HG02610 (cell line): ENCODE results near the gene ITPR2.
"Not testable (repeated sequence)": the region's sequence is repeated elsewhere in the genome, so short reads cannot be mapped to it uniquely, and the experiment has no call there.

Source experiments
- ATAC-seq: cut with Tn5 transposase; IDR thresholded peaks from one replicate; pipeline ENCODE4 v1.9.1; 2021; ENCODE audit warnings: mild to moderate bottlenecking, moderate library complexity; ENCODE audit not compliant: unreplicated experiment

The ITPR2 gene

DNA sequence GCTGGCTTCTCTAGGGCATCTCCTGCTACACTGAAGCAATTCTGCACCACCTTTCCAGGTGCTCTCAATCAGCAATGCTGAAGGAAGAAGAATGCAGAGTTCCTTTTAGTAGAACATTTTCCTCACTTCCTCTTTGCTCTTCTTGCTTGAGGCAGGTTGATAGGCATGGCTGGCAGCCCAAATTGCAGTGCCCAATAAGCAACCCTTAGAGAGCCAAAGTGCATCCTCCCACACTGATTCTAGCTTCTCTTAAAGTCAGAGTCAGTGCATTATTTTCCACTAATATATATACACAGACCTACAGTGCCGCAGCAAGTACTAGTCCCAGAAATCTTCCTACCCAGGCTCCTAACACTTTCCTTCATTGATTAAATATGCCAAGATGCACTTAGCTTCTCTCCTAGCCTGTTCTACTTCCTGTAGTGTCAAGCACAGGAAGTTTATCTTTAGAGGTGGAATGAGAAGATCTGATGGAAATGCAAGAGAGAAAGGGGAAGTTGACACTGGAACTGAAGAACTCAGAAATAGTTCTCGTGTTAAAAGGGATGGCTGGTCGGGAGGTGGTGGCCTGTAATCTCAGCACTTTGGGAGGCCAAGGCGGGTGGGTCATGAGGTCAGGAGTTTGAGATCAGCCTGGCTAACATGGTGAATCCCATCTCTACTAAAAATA, 504.9 kb downstream of the ITPR2 start:
- peak; percentile 52 for ATAC-seq

DNA sequence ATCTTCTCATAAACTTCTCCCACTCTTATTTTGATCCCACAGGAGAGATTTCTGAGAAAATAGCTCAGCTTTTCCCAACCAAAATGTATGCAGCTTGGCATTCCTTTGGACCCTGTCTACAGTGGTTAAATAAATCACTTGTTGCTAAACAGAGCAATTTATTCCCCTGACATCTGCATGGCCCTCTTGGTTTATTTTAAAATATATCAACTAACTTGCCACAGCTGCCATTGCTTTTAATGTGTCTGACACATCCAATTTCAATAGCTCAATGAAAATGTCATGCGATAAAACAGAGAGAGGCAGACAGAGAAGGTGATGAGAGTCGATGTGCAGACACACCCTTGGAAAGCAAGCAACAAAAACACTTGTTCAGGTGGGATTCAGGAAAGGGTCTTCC, 509.3 kb downstream of the ITPR2 start:
- no peak for ATAC-seq

- ATAC-seq, result no peak
These were observed 513.5 kb downstream of the ITPR2 start for GRCh38 chr12:26319511-26319910.

DNA sequence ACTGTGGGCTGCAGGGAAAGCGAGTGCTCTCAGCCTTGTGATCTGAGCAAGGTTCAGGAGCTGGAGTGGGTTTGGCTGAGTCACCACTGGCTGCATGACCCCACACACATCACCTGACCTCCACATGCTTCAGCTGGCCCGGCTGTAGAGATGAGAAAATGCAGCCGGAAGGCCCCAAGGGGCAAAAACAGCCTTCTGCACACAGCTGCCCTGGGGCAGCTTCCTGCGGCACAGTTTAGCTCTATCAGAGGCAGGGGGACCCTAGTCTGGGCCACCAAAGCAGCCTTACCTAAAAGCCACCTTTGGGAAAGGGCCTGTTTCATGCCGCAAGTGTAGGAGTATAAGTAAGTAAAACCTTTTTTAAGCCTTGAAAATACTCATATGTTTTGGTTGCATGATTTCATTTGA, 514.3 kb downstream of the ITPR2 start:
- peak; percentile 92 for ATAC-seq

DNA sequence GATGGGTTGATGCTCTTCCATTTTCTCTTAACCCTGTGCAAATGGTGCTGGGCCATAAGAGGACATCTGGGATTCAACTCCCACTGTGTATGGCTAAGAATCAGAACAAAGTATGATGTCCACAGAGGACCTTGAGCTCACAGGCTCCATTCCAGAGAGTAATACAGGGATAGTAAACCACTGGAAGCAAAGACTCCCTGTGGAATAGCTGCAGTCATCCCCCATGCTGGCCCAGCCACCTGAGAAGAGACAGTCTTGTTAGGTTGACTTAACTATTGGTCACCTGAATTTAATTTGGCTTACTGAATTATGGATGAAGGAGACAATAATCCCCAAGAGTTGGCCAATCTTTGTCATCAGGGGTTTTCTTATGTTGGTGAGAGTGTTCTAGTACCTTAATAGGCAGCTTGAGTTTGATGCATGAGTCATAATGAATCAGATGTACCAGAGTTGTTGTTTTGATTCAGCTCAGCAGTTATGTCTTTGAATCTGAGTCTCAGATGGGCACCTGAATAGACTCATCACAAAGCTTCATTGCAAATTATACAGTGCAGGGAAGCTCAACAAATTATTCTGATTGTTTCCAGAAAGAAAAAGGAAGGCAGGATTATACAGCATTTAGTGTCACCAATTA, 514.9 kb downstream of the ITPR2 start:
- peak; percentile 74 for ATAC-seq

DNA sequence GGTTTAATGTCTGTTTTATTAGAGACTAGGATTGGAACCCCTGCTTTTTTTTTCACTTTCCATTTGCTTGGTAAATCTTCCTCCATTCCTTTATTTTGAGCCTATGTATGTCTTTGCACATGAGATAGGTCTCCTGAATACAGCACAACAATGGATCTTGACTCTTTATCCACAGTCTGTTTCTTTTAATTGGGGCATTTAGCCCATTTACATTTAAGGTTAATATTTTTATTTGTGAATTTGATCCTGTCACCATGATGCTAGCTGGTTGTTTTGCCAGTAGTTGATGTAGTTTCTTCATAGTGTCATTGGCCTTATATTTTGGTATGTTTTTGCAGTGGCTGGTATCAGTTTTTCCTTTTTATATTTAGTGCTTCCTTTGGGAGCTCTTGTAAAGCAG, 518.9 kb downstream of the ITPR2 start:
- not testable (repeated sequence) for ATAC-seq

GRCh38 chr12:26310489-26310888, 522.5 kb downstream of the ITPR2 start:
- ATAC-seq, result not testable (repeated sequence)

GRCh38 chr12:26309634-26310033, 523.4 kb downstream of the ITPR2 start:
- no peak for ATAC-seq

DNA sequence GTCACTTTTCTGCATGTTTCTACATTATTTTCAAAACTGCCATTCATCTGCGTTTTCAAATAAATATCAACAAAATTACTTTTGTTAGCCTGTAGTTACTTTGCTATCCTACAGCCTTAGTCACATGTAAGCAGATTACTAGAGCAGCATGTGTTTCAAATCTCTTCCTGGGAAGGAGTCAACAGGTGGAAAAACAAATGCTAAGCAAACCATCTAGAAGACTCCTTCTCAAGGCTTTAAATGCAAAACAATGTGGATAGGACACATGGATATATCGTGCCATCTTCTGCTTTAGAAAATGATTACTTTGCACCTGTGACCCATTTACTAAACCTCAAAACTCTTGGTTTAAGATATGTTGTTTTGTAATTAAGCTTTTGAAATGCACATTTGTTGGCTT, 528.7 kb downstream of the ITPR2 start:
- ATAC-seq, result no peak

DNA sequence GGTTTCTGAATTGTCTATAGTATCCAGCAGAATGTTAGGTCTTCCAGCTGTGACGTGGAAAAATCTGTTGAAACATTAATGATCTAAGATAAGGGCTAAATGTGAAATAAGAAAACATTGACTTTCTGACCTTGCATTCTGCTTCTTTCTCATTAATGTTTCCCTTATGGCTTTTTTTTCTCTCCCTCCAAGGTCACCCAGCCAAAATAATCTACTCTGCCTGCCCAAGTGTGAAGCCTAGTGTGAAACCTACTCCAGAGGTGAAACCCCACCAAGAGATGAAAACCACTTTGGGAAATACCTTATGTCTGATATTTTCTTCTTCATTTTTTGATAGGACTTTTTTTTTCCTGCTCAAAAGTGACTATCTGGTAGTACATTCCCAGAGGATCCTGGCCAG, 529.6 kb downstream of the ITPR2 start:
- ATAC-seq, result no peak

- no peak for ATAC-seq
These were observed 530.2 kb downstream of the ITPR2 start for GRCh38 chr12:26302776-26303175.

DNA sequence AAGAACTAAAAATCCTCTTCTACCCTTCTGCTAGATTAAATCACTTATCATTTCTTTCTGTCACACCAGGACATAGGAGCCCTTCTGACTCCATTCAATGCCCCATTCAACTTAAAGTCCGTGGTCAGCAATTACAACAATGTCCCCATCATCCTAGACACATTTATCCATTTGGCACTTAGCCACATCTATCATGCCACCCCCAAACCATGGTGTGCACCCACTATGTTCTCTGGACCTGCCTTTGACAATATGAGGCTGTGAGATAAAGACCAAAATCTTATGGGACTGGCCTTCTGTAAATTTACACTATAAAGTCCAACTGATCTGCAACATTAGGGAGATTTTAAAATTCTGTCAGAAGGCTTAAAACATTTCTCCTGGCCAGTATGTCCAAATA, 533.2 kb downstream of the ITPR2 start:
- no peak for ATAC-seq

DNA sequence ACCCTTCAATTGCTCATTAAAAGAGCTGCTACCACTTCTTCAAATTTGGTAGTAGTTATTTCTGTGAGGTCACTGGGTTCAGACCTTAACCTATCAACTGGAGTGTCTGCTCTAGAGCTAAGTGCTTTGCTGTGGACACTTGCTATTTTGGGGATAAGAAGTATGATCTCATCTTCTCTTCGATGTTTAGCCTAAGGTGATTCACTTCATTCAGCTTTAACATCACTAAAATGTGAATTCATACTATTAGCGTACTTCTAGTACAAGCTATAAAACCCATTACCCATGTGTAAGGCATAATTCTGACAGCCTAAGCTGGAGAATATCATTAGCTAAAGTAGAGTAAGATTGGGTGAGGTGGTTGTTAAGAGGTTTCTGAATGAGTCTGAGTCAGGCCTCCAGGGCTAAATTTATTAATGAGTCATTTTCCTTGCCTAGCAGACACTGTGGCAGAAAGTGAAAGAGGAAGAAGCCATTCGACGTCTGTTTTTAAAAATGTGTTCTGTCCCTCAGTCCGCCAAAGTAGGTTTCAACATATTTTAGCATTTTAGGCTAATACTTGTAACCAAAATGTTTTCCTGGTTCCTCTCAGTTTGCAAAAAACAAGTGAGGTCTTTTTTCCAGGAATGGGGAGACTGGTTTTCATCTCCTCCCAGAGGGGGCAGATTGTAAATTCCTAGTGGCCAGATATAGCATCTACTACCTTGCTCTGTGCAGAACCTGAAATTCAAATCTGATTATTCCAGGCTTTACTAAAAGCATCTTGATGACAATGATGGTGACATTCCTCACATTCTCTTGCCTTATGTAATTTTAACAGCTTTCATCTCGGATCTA, 534.0 kb downstream of the ITPR2 start:
- ATAC-seq, result peak; percentile 99

DNA sequence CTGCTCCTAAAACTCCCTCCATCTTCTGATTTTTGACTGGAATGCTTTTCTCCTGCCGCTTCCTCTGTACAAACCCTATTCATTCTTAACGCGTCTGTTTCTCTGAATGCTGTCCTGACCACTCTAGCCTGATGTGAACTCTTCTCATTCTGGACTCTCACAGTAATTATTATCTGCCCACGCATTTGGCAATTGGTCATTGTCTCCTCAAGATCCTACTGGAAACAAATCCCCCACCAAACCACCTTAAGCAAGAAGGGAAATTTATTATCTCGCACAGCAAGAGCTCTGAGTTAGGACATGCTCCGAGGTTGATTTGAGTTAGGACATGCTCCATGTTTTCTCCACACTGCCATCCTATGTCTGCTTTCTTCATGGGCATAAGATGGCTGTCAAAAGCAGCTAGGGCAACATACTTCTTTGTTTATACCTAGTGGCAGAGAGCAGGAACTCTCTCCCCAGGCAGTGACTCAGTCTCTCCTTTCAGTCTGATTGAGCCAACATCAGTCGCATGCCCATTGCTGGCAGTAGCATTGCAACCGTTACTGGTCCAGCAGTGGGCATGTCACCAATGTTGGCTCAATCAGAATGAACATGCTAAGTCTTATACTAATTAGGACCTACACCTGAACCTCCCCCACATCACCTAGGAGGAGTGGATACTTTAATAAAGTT, 535.5 kb downstream of the ITPR2 start:
- ATAC-seq, result no peak

DNA sequence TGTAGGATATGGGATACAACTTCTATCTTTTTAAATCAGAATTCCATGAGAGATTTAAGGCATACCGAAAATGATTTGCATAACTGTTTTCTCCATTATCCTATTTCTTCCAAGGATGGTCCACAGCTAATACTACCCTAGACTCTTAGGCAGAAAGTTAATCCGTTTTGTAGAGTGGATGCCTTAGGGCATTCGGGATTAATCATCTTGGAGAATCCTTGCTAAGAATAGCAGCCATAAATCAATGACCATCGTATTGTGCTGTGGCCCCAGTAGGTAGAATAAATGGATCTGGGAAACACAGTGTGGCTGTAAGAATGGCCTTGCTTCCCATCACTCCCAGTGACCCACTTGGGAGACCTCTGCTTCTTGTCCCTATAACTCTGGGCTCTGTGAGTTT, 538.0 kb downstream of the ITPR2 start:
- ATAC-seq, result no peak

GRCh38 chr12:26293612-26294011, 539.4 kb downstream of the ITPR2 start:
- ATAC-seq, result no peak

DNA sequence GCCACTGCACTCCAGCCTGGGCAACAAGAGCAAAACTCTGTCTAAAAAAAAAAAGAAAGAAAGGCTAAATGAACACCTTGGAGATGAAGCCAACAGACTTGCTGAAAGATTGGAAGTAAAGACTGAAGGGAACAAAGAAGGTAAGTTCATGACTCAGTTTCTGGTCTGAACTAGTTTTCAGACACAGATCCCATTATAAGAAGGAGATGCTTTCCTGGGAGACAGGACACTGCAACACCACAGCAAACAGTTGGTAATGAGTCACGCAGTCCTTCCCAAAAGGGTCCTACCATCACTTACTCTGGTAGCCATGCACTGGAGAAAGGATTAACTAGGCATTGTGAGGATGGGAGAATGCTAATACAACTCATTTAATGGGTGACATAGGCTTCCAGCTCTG, 540.4 kb downstream of the ITPR2 start:
- no peak for ATAC-seq

DNA sequence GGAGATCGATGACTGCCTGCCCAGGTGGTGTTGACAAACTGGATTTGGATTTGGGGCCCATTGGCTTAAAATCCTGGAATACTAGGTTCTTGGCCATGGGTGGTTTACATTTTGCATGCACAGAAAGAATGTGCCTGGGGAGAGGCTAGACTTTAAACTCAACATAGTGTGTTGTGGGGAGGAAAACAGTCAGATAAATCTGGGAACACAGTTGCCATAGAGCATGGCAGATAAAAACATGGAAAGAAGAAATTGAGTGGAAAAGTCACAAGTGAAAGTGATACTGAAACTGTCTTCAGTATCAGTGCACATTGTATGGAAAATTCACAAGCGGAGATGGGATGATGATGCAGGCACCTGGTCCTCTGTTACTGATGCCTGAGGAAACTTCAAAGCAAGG, 542.4 kb downstream of the ITPR2 start:
- no peak for ATAC-seq

GRCh38 chr12:26287671-26288381, 545.2 kb downstream of the ITPR2 start:
- peak; percentile 62 for ATAC-seq
